SU-DHL-6 (cell line): ENCODE data around the gene HSPA8.

Experiments used
- EZH2phosphoT487 ChIP-seq: fragments of 200-600 bp; sonication (generic), shearing (Covaris generic); conservative IDR thresholded peaks from 2 replicates; pipeline ENCODE4 v1.6.1; 2018; ENCODE audit warnings: mild to moderate bottlenecking, antibody characterized with exemption, low read length, moderate library complexity, mixed read lengths
- TF ChIP-seq, protein P1 (sequence below): fragments of 200-600 bp; sonication (generic); IDR thresholded peaks from one replicate; pipeline ENCODE4 v1.5.1; 2017; ENCODE audit warnings: antibody characterized with exemption, mild to moderate bottlenecking, low read length, moderate library complexity; ENCODE audit not compliant: insufficient read depth, poor library complexity, severe bottlenecking

DNA sequence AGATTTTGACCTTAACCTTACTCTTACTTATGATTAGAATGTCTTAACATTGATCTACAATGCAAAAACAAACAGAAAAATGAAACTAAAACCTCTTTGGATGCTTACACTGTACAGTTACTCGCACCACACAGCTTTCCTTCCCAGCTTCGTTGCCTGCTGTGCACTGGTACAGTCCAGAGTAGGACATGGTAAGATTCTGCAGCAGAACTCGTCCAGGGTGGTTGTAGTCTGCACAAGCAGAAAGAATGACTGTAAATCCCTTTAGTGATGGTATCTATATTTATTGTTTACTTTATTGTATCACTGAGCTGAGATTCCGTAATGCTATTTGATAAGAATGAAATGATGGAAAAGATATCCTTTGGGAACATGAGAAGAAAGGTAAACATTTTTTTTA lies 21.0 kb upstream of the HSPA8 start:
- TF ChIP-seq, protein P1, sequence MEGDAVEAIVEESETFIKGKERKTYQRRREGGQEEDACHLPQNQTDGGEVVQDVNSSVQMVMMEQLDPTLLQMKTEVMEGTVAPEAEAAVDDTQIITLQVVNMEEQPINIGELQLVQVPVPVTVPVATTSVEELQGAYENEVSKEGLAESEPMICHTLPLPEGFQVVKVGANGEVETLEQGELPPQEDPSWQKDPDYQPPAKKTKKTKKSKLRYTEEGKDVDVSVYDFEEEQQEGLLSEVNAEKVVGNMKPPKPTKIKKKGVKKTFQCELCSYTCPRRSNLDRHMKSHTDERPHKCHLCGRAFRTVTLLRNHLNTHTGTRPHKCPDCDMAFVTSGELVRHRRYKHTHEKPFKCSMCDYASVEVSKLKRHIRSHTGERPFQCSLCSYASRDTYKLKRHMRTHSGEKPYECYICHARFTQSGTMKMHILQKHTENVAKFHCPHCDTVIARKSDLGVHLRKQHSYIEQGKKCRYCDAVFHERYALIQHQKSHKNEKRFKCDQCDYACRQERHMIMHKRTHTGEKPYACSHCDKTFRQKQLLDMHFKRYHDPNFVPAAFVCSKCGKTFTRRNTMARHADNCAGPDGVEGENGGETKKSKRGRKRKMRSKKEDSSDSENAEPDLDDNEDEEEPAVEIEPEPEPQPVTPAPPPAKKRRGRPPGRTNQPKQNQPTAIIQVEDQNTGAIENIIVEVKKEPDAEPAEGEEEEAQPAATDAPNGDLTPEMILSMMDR, result no peak
- TF ChIP-seq EZH2phosphoT487, result no peak
